SJCRH30 (cell line): ENCODE data around the gene TAF1. TPM values are rescaled to one million over a fixed set of nuclear protein-coding genes. Genes with fewer than 3 reads are reported as not detected.
"Not testable (repeated sequence)": the region's sequence is repeated elsewhere in the genome, so short reads cannot be mapped to it uniquely, and the experiment has no call there.

Source experiments
- DNase-seq, 2 experiments: peaks; one replicate each; pipeline ENCODE4 v3.0.0-alpha.2; 2015 to 2020
- H3K27ac ChIP-seq: fragments of 250-450 bp; sonication (Bioruptor Pico); 2 replicates; pipeline ENCODE4 v1.5.1; 2020; ENCODE audit warnings: mild to moderate bottlenecking, moderate library complexity
- H3K27me3 ChIP-seq: fragments of 250-450 bp; sonication (Bioruptor Pico); 2 replicates; pipeline ENCODE4 v1.5.1; 2020; ENCODE audit warnings: mild to moderate bottlenecking, moderate library complexity
- H3K36me3 ChIP-seq: fragments of 250-450 bp; sonication (Bioruptor Pico); 2 replicates; pipeline ENCODE4 v1.5.1; 2020; ENCODE audit warnings: mild to moderate bottlenecking, moderate library complexity
- H3K4me1 ChIP-seq: fragments of 250-450 bp; sonication (Bioruptor Pico); 2 replicates; pipeline ENCODE4 v1.5.1; 2020; ENCODE audit warnings: mild to moderate bottlenecking, moderate library complexity
- H3K4me3 ChIP-seq: fragments of 250-450 bp; sonication (Bioruptor Pico); 2 replicates; pipeline ENCODE4 v1.5.1; 2020; ENCODE audit warnings: mild to moderate bottlenecking, moderate library complexity
- H3K9me3 ChIP-seq: fragments of 250-450 bp; sonication (Bioruptor Pico); replicated peaks from 2 replicates; pipeline ENCODE4 v1.5.1; 2020; ENCODE audit warnings: mild to moderate bottlenecking, moderate library complexity
- total RNA-seq: library from RNA; depleted of rRNA; stranded (reverse); fragments of >200 nt; shearing (Covaris generic); gene quantifications from 2 replicates; pipeline ENCODE4 v1.2.3, GENCODE V29; 2014; rRNA removed

Gene TAF1
- 30.9 and 37.0 TPM in 2 replicates for total RNA-seq

GRCh38 chrX:71365875-71366673 is at the start of gene TAF1:
TSS of gene TAF1 (plus strand) at chrX:71366357. CDS start at chrX:71366375, 18 bp downstream.
- Histone ChIP-seq H3K27me3 (no peaks in the 10 kb centered on the region), H3K4me1 (peaks cover 5% of the 10 kb centered on the region), H3K27ac (peak within 1 kb of the TSS; percentile 84), H3K9me3 (no peaks in the 10 kb centered on the region), H3K36me3 (peaks cover 13% of the 10 kb centered on the region; the same call in 1 of the 2 replicates), H3K4me3 (peak within 1 kb of the TSS; percentile 79)
- DNase-seq = peak; percentile 97 to 98

GRCh38 chrX:71316959-71317358 is 49.2 kb upstream of the TAF1 start:
- H3K27ac ChIP-seq, H3K9me3 ChIP-seq, DNase-seq, H3K4me1 ChIP-seq, H3K36me3 ChIP-seq, H3K4me3 ChIP-seq, H3K27me3 ChIP-seq: not testable (repeated sequence)

GRCh38 chrX:71320126-71320525 is 46.0 kb upstream of the TAF1 start:
- H3K27ac ChIP-seq = no peak overlapping the region
- H3K9me3 ChIP-seq = no peaks in the 10 kb centered on the region
- H3K36me3 ChIP-seq = no peaks in the 10 kb centered on the region
- no peak for DNase-seq
- H3K27me3 ChIP-seq = no peaks in the 10 kb centered on the region
- H3K4me3 ChIP-seq = no peak overlapping the region
- H3K4me1 ChIP-seq = no peaks in the 10 kb centered on the region

GRCh38 chrX:71321731-71322130 is 44.4 kb upstream of the TAF1 start:
- DNase-seq = no peak
- Histone ChIP-seq H3K9me3 (no peaks in the 10 kb centered on the region), H3K4me3 (no peak overlapping the region), H3K27me3 (no peaks in the 10 kb centered on the region), H3K27ac (no peak overlapping the region), H3K36me3 (no peaks in the 10 kb centered on the region), H3K4me1 (no peaks in the 10 kb centered on the region)

GRCh38 chrX:71324452-71324851 is 41.7 kb upstream of the TAF1 start:
- H3K4me1 ChIP-seq = not testable (repeated sequence)

GRCh38 chrX:71326394-71326793 is 39.8 kb upstream of the TAF1 start:
- no peak overlapping the region for H3K27ac ChIP-seq
- no peak for DNase-seq
- H3K36me3 ChIP-seq = no peaks in the 10 kb centered on the region
- H3K9me3 ChIP-seq = no peaks in the 10 kb centered on the region
- H3K27me3 ChIP-seq = no peaks in the 10 kb centered on the region
- H3K4me1 ChIP-seq = no peaks in the 10 kb centered on the region
- H3K4me3 ChIP-seq = no peak overlapping the region

More at GRCh38 chrX:71324452-71324851, 41.7 kb upstream of the TAF1 start:
- H3K27ac ChIP-seq, H3K27me3 ChIP-seq, H3K36me3 ChIP-seq, H3K4me3 ChIP-seq, DNase-seq, H3K9me3 ChIP-seq: not testable (repeated sequence)

- not testable (repeated sequence) for H3K9me3 ChIP-seq, H3K27me3 ChIP-seq, H3K4me3 ChIP-seq, H3K36me3 ChIP-seq, DNase-seq, H3K4me1 ChIP-seq, H3K27ac ChIP-seq
Observed at GRCh38 chrX:71349151-71349665, 16.9 kb upstream of the TAF1 start.

- DNase-seq, H3K9me3 ChIP-seq, H3K36me3 ChIP-seq, H3K4me1 ChIP-seq, H3K27ac ChIP-seq, H3K27me3 ChIP-seq, H3K4me3 ChIP-seq: not testable (repeated sequence)
Observed at GRCh38 chrX:71349867-71350266, 16.3 kb upstream of the TAF1 start.

GRCh38 chrX:71352439-71352838 is 13.7 kb upstream of the TAF1 start:
- DNase-seq, H3K27ac ChIP-seq, H3K27me3 ChIP-seq, H3K9me3 ChIP-seq, H3K36me3 ChIP-seq, H3K4me1 ChIP-seq, H3K4me3 ChIP-seq: not testable (repeated sequence)

GRCh38 chrX:71364221-71364620 is 1.9 kb upstream of the TAF1 start:
- peaks cover 5% of the 10 kb centered on the region for H3K4me1 ChIP-seq
- H3K27ac ChIP-seq = no peak overlapping the region
- 0 out of 2 replicates have a peak, but pooled peaks cover 2% of the 10 kb centered on the region for H3K36me3 ChIP-seq
- no peaks in the 10 kb centered on the region for H3K27me3 ChIP-seq
- DNase-seq = no peak
- no peak overlapping the region for H3K4me3 ChIP-seq
- no peaks in the 10 kb centered on the region for H3K9me3 ChIP-seq

GRCh38 chrX:71365356-71365874 is 742 bp upstream of the TAF1 start:
- Histone ChIP-seq H3K4me1 (peaks cover 5% of the 10 kb centered on the region), H3K4me3 (peak overlapping the region; percentile 71), H3K36me3 (peaks cover 6% of the 10 kb centered on the region; the same call in 1 of the 2 replicates), H3K27me3 (no peaks in the 10 kb centered on the region), H3K9me3 (no peaks in the 10 kb centered on the region), H3K27ac (peak overlapping the region; percentile 84)
- DNase-seq = no peak

- Histone ChIP-seq H3K36me3 (peaks cover 18% of the 10 kb centered on the region; the same call in 1 of the 2 replicates), H3K27me3 (no peaks in the 10 kb centered on the region), H3K4me1 (peaks cover 5% of the 10 kb centered on the region), H3K4me3 (peak overlapping the region; percentile 79), H3K27ac (peak overlapping the region; percentile 77), H3K9me3 (no peaks in the 10 kb centered on the region)
- peak; percentile 34 to 45 for DNase-seq
Observed at GRCh38 chrX:71366674-71367256, 608 bp downstream of the TAF1 start.

- Histone ChIP-seq H3K9me3 (no peaks in the 10 kb centered on the region), H3K27ac (no peak overlapping the region; the same call in 1 of the 2 replicates), H3K4me1 (peaks cover 5% of the 10 kb centered on the region), H3K4me3 (peak overlapping the region; percentile 79), H3K36me3 (peaks cover 19% of the 10 kb centered on the region; the same call in 1 of the 2 replicates), H3K27me3 (no peaks in the 10 kb centered on the region)
- DNase-seq = no peak
Observed at GRCh38 chrX:71367396-71367795, 1.2 kb downstream of the TAF1 start.

- Histone ChIP-seq H3K27ac (no peak overlapping the region), H3K36me3 (peaks cover 59% of the 10 kb centered on the region), H3K27me3 (no peaks in the 10 kb centered on the region), H3K9me3 (no peaks in the 10 kb centered on the region), H3K4me3 (no peak overlapping the region), H3K4me1 (peaks cover 5% of the 10 kb centered on the region)
- DNase-seq = no peak
Observed at GRCh38 chrX:71372388-71372787, 6.2 kb downstream of the TAF1 start.

GRCh38 chrX:71378732-71379131 is 12.6 kb downstream of the TAF1 start:
- Histone ChIP-seq H3K27me3 (no peaks in the 10 kb centered on the region), H3K9me3 (no peaks in the 10 kb centered on the region), H3K4me3 (no peak overlapping the region), H3K27ac (no peak overlapping the region), H3K4me1 (no peaks in the 10 kb centered on the region), H3K36me3 (peaks cover 90% of the 10 kb centered on the region)
- DNase-seq = peak in 1 of 2 experiments; percentile 8
